ENCODE data around the gene TMEM231. TPM values are rescaled to one million over a fixed set of nuclear protein-coding genes. Genes with fewer than 3 reads are reported as not detected.

Gene TMEM231
- total RNA-seq, 1 donor from 2014 or later, result 4.7 TPM

Other genes starting within 250 kb of the TMEM231 start
- 35.4 TPM in 2 replicates for gene CFDP1, start 122.7 kb downstream of the TMEM231 start, total RNA-seq
- 42.1 and 42.7 TPM in 2 replicates for gene TMEM170A, start 91.6 kb downstream of the TMEM231 start, total RNA-seq
- gene CHST6, start 60.8 kb downstream of the TMEM231 start, total RNA-seq, result not detected in 2 replicates
- gene CHST5, start 20.1 kb downstream of the TMEM231 start, total RNA-seq, result not detected in 2 replicates
- 62.7 and 69.5 TPM in 2 replicates for gene GABARAPL2, start 10.1 kb upstream of the TMEM231 start, total RNA-seq
- 59.0 and 60.9 TPM in 2 replicates for gene ADAT1, start 67.0 kb upstream of the TMEM231 start, total RNA-seq
- 256 and 271 TPM in 2 replicates for gene KARS1, start 91.4 kb upstream of the TMEM231 start, total RNA-seq
- gene TERF2IP, start 91.5 kb upstream of the TMEM231 start, total RNA-seq, result 94.3 and 98.5 TPM in 2 replicates
- gene CPHXL2, start 120.8 kb upstream of the TMEM231 start, total RNA-seq, result not detected in 2 replicates
- gene DUXB, start 145.2 kb upstream of the TMEM231 start, total RNA-seq, result not detected in 2 replicates
- gene CPHXL, start 170.2 kb upstream of the TMEM231 start, total RNA-seq, result not detected in 2 replicates